H1 (cell line): ENCODE data around the gene PTPN18. TPM values are rescaled to one million over a fixed set of nuclear protein-coding genes. Genes with fewer than 3 reads are reported as not detected.

Experiments
- ASH2L ChIP-seq: fragments of 200-600, 300-600 bp; sonication (generic); IDR thresholded peaks from one replicate; pipeline ENCODE4 v1.7.1; 2017; ENCODE audit warnings: low read length
- CTCF ChIP-seq, 3 experiments: IDR thresholded peaks; 1 replicate in 2 of 3; 2 replicates in 1 of 3; pipeline versions ENCODE4 v1.5.1 to v1.6.1; 2011; ENCODE audit warnings: low read length in 3 of 3, mild to moderate bottlenecking in 3 of 3, inconsistent platforms in 2 of 3, low read depth in 1 of 3, moderate library complexity in 1 of 3; ENCODE audit not compliant: insufficient read depth in 1 of 3; ENCODE audit errors: control extremely low read depth in 1 of 3
- EP300 ChIP-seq, 2 experiments: IDR thresholded peaks; 1 replicate in 1 of 2; 2 replicates in 1 of 2; pipeline ENCODE4 v1.6.1; 2011 to 2012; ENCODE audit warnings: low read depth in 2 of 2, low read length in 2 of 2, mild to moderate bottlenecking in 2 of 2, borderline replicate concordance in 1 of 2, inconsistent platforms in 1 of 2, moderate library complexity in 1 of 2
- GABPA ChIP-seq: IDR thresholded peaks from 2 replicates; pipeline ENCODE4 v1.6.1; 2011; ENCODE audit warnings: mild to moderate bottlenecking, low read length, moderate library complexity, borderline replicate concordance; ENCODE audit not compliant: insufficient read depth
- MAFK ChIP-seq: IDR thresholded peaks from 2 replicates; pipeline ENCODE4 v1.6.1; 2012; ENCODE audit warnings: low read depth, mild to moderate bottlenecking, improper control_type of control experiment, low read length
- PHF8 ChIP-seq: fragments of 200-600 bp; sonication (generic); conservative IDR thresholded peaks from 2 replicates; pipeline ENCODE4 v1.7.1; 2012; ENCODE audit warnings: low read depth, mild to moderate bottlenecking, inconsistent platforms, low read length, moderate library complexity
- POLR2A ChIP-seq, 2 experiments: IDR thresholded peaks; 1 replicate in 1 of 2; 2 replicates in 1 of 2; pipeline ENCODE4 v1.6.1; 2011; ENCODE audit warnings: low read depth in 2 of 2, low read length in 2 of 2, mild to moderate bottlenecking in 2 of 2; ENCODE audit errors: control extremely low read depth in 1 of 2
- RAD21 ChIP-seq, 2 experiments: IDR thresholded peaks in 1 of 2; conservative IDR thresholded peaks in 1 of 2; 2 replicates each; pipeline ENCODE4 v1.6.1; 2011; ENCODE audit warnings: low read depth in 2 of 2, low read length in 2 of 2, improper control_type of control experiment in 1 of 2, inconsistent platforms in 1 of 2, mild to moderate bottlenecking in 1 of 2, moderate library complexity in 1 of 2
- RBBP5 ChIP-seq: IDR thresholded peaks from 2 replicates; pipeline ENCODE4 v1.7.1; 2012; ENCODE audit warnings: low read depth, mild to moderate bottlenecking, inconsistent platforms, low read length, moderate library complexity, borderline replicate concordance
- SP4 ChIP-seq: IDR thresholded peaks from 2 replicates; pipeline ENCODE4 v1.6.1; 2012; ENCODE audit warnings: low read length, inconsistent platforms
- TAF1 ChIP-seq: IDR thresholded peaks from 2 replicates; pipeline ENCODE4 v1.6.1; 2011; ENCODE audit warnings: mild to moderate bottlenecking, low read depth, low read length
- TBP ChIP-seq: IDR thresholded peaks from 2 replicates; pipeline ENCODE4 v1.6.1; 2011; ENCODE audit warnings: low read depth, low read length, improper control_type of control experiment
- polyA plus RNA-seq, 7 experiments: library from polyadenylated mRNA; depleted of rRNA in 3 of 7; stranded (reverse) in 5 of 7; unstranded in 2 of 7; fragments of >200 nt in 5 of 7; fragments of 200-250 nt in 2 of 7; gene quantifications; 1 replicate in 5 of 7; 2 replicates in 1 of 7; 4 replicates in 1 of 7; pipeline versions ENCODE4 v1.2.1 to v1.2.3, GENCODE V29; 2011 to 2013; ENCODE audit warnings: missing spikeins in 2 of 7, mixed read lengths in 2 of 7
- total RNA-seq: library from RNA; stranded (reverse); fragmentation: NEBNext Ultra II Directional; extraction: Animal tissue kit (Norgen Biotek cat#: 25700); gene quantifications from 2 replicates; pipeline ENCODE4 v1.2.1, GENCODE V29; 2021

PTPN18 gene
- total and polyA plus RNA-seq, 2 of the 8 experiments (the other 6 are each of a cell fraction or from before 2014, with no cell fraction given) = 13.2 to 14.7 TPM

- TF ChIP-seq CTCF (IDR thresholded peaks at IDR 0.05; ENCODE audit: control extremely low read depth in 1 of 3, insufficient read depth in 1 of 3, low read depth in 1 of 3, low read length in 3 of 3) (peak; percentile 79 to 87 (median 82)), POLR2A (IDR thresholded peaks at IDR 0.05; ENCODE audit: control extremely low read depth in 1 of 2, low read depth in 2 of 2, low read length in 2 of 2) (peak in 1 of 2 experiments; percentile 81; a peak in 1 of 3 replicates), TAF1 (peak; percentile 82), SP4 (0 out of 2 replicates have a peak, but pooled peaks have one; percentile 26), RAD21 (IDR thresholded peaks at IDR 0.05 in 1 of 2, conservative IDR thresholded peaks at IDR 0.05 in 1 of 2; ENCODE audit: low read depth in 2 of 2, low read length in 2 of 2) (peak; percentile 42 to 58; a peak in 3 of 4 replicates), ASH2L (peak; percentile 89), TBP (peak; percentile 64; the same call in 1 of the 2 replicates), EP300 (IDR thresholded peaks at IDR 0.05; ENCODE audit: borderline replicate concordance in 1 of 2, low read depth in 2 of 2, low read length in 2 of 2) (peak in 1 of 2 experiments; percentile 2; a peak in 1 of 3 replicates), PHF8 (peak; percentile 62), RBBP5 (peak; percentile 79; the same call in 1 of the 2 replicates), GABPA (peak; percentile 45; the same call in 1 of the 2 replicates), MAFK (no peak)
- TF ChIP-seq, all 59 proteins: peak for 21
These were observed 16.4 kb downstream of the PTPN18 start (continued) for GRCh38 chr2:130372055-130372832.
